ENCODE measurements around the gene WDR41.
"Not testable (repeated sequence)": the region's sequence is repeated elsewhere in the genome, so short reads cannot be mapped to it uniquely, and the experiment has no call there.

Gene WDR41

GRCh38 chr5:77491783-77492652 lies at the start of gene WDR41:
WDR41 (minus strand) TSS chr5:77492316; CDS start chr5:77492220, 96 bp downstream.
- peak; percentile 50 for DNase-seq

- DNase-seq, result no peak
These were observed 39.2 kb upstream of the WDR41 start for GRCh38 chr5:77531297-77531696.

- DNase-seq, result no peak
These were observed 26.2 kb upstream of the WDR41 start for GRCh38 chr5:77518304-77518703.

- DNase-seq, result no peak
These were observed 22.3 kb upstream of the WDR41 start for GRCh38 chr5:77514457-77514856.

- DNase-seq, result no peak
These were observed 21.2 kb upstream of the WDR41 start for GRCh38 chr5:77513321-77513720.

- DNase-seq, result not testable (repeated sequence)
These were observed 9.0 kb upstream of the WDR41 start for GRCh38 chr5:77501132-77501531.

GRCh38 chr5:77499973-77500372 lies 7.9 kb upstream of the WDR41 start:
- DNase-seq, result no peak

- DNase-seq, result no peak
These were observed 7.3 kb upstream of the WDR41 start for GRCh38 chr5:77499441-77499840.

- no peak for DNase-seq
These were observed 6.8 kb upstream of the WDR41 start for GRCh38 chr5:77498952-77499351.

- no peak for DNase-seq
These were observed 2.8 kb upstream of the WDR41 start for GRCh38 chr5:77494935-77495334.

- DNase-seq, result no peak
These were observed 511 bp upstream of the WDR41 start for GRCh38 chr5:77492653-77493000.

- not testable (repeated sequence) for DNase-seq
These were observed 1.3 kb downstream of the WDR41 start for GRCh38 chr5:77490741-77491344.

GRCh38 chr5:77486344-77486962 lies 5.7 kb downstream of the WDR41 start:
- peak; percentile 4 for DNase-seq

- no peak for DNase-seq
These were observed 8.4 kb downstream of the WDR41 start for GRCh38 chr5:77483682-77484081.

- not testable (repeated sequence) for DNase-seq
These were observed 17.1 kb downstream of the WDR41 start for GRCh38 chr5:77475041-77475440.

- not testable (repeated sequence) for DNase-seq
These were observed 23.2 kb downstream of the WDR41 start for GRCh38 chr5:77468875-77469274.

GRCh38 chr5:77463905-77464304 lies 28.2 kb downstream of the WDR41 start:
- DNase-seq, result no peak

- no peak for DNase-seq
These were observed 30.8 kb downstream of the WDR41 start for GRCh38 chr5:77461287-77461686.

GRCh38 chr5:77454123-77454522 lies 38.0 kb downstream of the WDR41 start:
- no peak for DNase-seq

- no peak for DNase-seq
These were observed 39.8 kb downstream of the WDR41 start for GRCh38 chr5:77452351-77452750.

- no peak for DNase-seq
These were observed 42.1 kb downstream of the WDR41 start for GRCh38 chr5:77449981-77450380.

- DNase-seq, result no peak
These were observed 42.8 kb downstream of the WDR41 start for GRCh38 chr5:77449277-77449676.

- DNase-seq, result no peak
These were observed 43.3 kb downstream of the WDR41 start for GRCh38 chr5:77448831-77449230.

GRCh38 chr5:77444356-77444755 lies 47.8 kb downstream of the WDR41 start:
- DNase-seq, result no peak

Data from NCI-H2107 (cell line).